ENCODE data around the gene NPPA. TPM values are rescaled to one million over a fixed set of nuclear protein-coding genes. Genes with fewer than 3 reads are reported as not detected.

The NPPA gene
- total and polyA plus RNA-seq, 9 of the 15 experiments (the other 6 are each of a cell fraction or from before 2014, with no cell fraction given), result not detected

Small RNA genes lying within 50 kb of the gene (small RNA-seq; reads per million reads assigned to genes)
- not detected for gene RF02156
- gene RF02157, result not detected
- gene RF02158, result not detected

Other genes with a start within 250 kb of the NPPA start
Only the 7 nearest of the 15 such genes appear.
- 89.3 and 118 TPM in 2 replicates for gene AGTRAP, start 111.6 kb downstream of the NPPA start, total RNA-seq (2014; rRNA removed)
- gene AGTRAP, start 111.6 kb downstream of the NPPA start, total RNA-seq (2014; rRNA removed; fragmentation: Illumina TruSeq; extraction: Trizol), result 15.5 and 26.8 TPM in 2 replicates
- 53.7 and 57.5 TPM in 2 replicates for gene AGTRAP, start 111.6 kb downstream of the NPPA start, total RNA-seq (2015; rRNA removed; fragmentation: Illumina TruSeq; extraction: Trizol)
- gene AGTRAP, start 111.6 kb downstream of the NPPA start, total RNA-seq (2021), result 81.6 and 85.8 TPM in 2 replicates
- gene AGTRAP, start 111.6 kb downstream of the NPPA start, polyA plus RNA-seq (2011; rRNA removed), result 48.5 and 76.2 TPM in 2 replicates
- gene AGTRAP, start 111.6 kb downstream of the NPPA start, polyA plus RNA-seq (2014; fragmentation: Illumina TruSeq; extraction: Trizol), result 81.4 and 99.0 TPM in 2 replicates
- gene AGTRAP, start 111.6 kb downstream of the NPPA start, polyA plus RNA-seq (2014; fragmentation: Nextera tagmentation; extraction: Ambion mirVana), result 10 to 100 TPM; 31.4 to 51.5 TPM
- 105 TPM in 2 replicates for gene AGTRAP, start 111.6 kb downstream of the NPPA start, polyA plus RNA-seq (2014; rRNA removed)
- 0.37 and 0.73 TPM in 2 replicates for gene C1orf167, start 85.6 kb downstream of the NPPA start, total RNA-seq (2014; rRNA removed)
- gene C1orf167, start 85.6 kb downstream of the NPPA start, total RNA-seq (2014; rRNA removed; fragmentation: Illumina TruSeq; extraction: Trizol), result 0.10 and 0.29 TPM in 2 replicates
- gene C1orf167, start 85.6 kb downstream of the NPPA start, total RNA-seq (2015; rRNA removed; fragmentation: Illumina TruSeq; extraction: Trizol), result 0.22 and 0.53 TPM in 2 replicates
- gene C1orf167, start 85.6 kb downstream of the NPPA start, total RNA-seq (2021), result 0.82 and 1.2 TPM in 2 replicates
- gene C1orf167, start 85.6 kb downstream of the NPPA start, polyA plus RNA-seq (2011; rRNA removed), result 0.29 and 0.73 TPM in 2 replicates
- gene C1orf167, start 85.6 kb downstream of the NPPA start, polyA plus RNA-seq (2014; fragmentation: Illumina TruSeq; extraction: Trizol), result 0.29 and 0.31 TPM in 2 replicates
- gene C1orf167, start 85.6 kb downstream of the NPPA start, polyA plus RNA-seq (2014; fragmentation: Nextera tagmentation; extraction: Ambion mirVana), result not detected
- 0.86 and 0.94 TPM in 2 replicates for gene C1orf167, start 85.6 kb downstream of the NPPA start, polyA plus RNA-seq (2014; rRNA removed)
- gene MTHFR, start 41.8 kb downstream of the NPPA start, total RNA-seq (2014; rRNA removed), result 77.9 and 94.5 TPM in 2 replicates
- 45.3 and 45.6 TPM in 2 replicates for gene MTHFR, start 41.8 kb downstream of the NPPA start, total RNA-seq (2014; rRNA removed; fragmentation: Illumina TruSeq; extraction: Trizol)
- gene MTHFR, start 41.8 kb downstream of the NPPA start, total RNA-seq (2015; rRNA removed; fragmentation: Illumina TruSeq; extraction: Trizol), result 65.4 and 66.1 TPM in 2 replicates
- 94.1 and 104 TPM in 2 replicates for gene MTHFR, start 41.8 kb downstream of the NPPA start, total RNA-seq (2021)
- 47.6 and 56.6 TPM in 2 replicates for gene MTHFR, start 41.8 kb downstream of the NPPA start, polyA plus RNA-seq (2011; rRNA removed)
- gene MTHFR, start 41.8 kb downstream of the NPPA start, polyA plus RNA-seq (2014; fragmentation: Illumina TruSeq; extraction: Trizol), result 62.6 and 78.7 TPM in 2 replicates
- 1 to 10 TPM; 5.0 to 5.4 TPM for gene MTHFR, start 41.8 kb downstream of the NPPA start, polyA plus RNA-seq (2014; fragmentation: Nextera tagmentation; extraction: Ambion mirVana)
- gene MTHFR, start 41.8 kb downstream of the NPPA start, polyA plus RNA-seq (2014; rRNA removed), result 57.3 and 72.7 TPM in 2 replicates
- gene CLCN6, start 41.6 kb downstream of the NPPA start, total RNA-seq (2014; rRNA removed), result 10.0 and 10.6 TPM in 2 replicates
- 11.4 TPM in 2 replicates for gene CLCN6, start 41.6 kb downstream of the NPPA start, total RNA-seq (2014; rRNA removed; fragmentation: Illumina TruSeq; extraction: Trizol)
- 13.6 and 13.9 TPM in 2 replicates for gene CLCN6, start 41.6 kb downstream of the NPPA start, total RNA-seq (2015; rRNA removed; fragmentation: Illumina TruSeq; extraction: Trizol)
- gene CLCN6, start 41.6 kb downstream of the NPPA start, total RNA-seq (2021), result 21.8 and 22.5 TPM in 2 replicates
- 13.6 and 22.6 TPM in 2 replicates for gene CLCN6, start 41.6 kb downstream of the NPPA start, polyA plus RNA-seq (2011; rRNA removed)
- 18.3 and 20.9 TPM in 2 replicates for gene CLCN6, start 41.6 kb downstream of the NPPA start, polyA plus RNA-seq (2014; fragmentation: Illumina TruSeq; extraction: Trizol)
- 1 to 10 TPM; 2.0 to 3.1 TPM for gene CLCN6, start 41.6 kb downstream of the NPPA start, polyA plus RNA-seq (2014; fragmentation: Nextera tagmentation; extraction: Ambion mirVana)
- 21.5 and 23.1 TPM in 2 replicates for gene CLCN6, start 41.6 kb downstream of the NPPA start, polyA plus RNA-seq (2014; rRNA removed)
- gene NPPB, start 11.2 kb upstream of the NPPA start, total RNA-seq (2014; rRNA removed), result not detected in 2 replicates
- gene NPPB, start 11.2 kb upstream of the NPPA start, total RNA-seq (2014; rRNA removed; fragmentation: Illumina TruSeq; extraction: Trizol), result not detected in 2 replicates
- gene NPPB, start 11.2 kb upstream of the NPPA start, total RNA-seq (2015; rRNA removed; fragmentation: Illumina TruSeq; extraction: Trizol), result not detected in 2 replicates
- gene NPPB, start 11.2 kb upstream of the NPPA start, total RNA-seq (2021), result not detected in 2 replicates
- gene NPPB, start 11.2 kb upstream of the NPPA start, polyA plus RNA-seq (2011; rRNA removed), result not detected in 2 replicates
- not detected in 2 replicates for gene NPPB, start 11.2 kb upstream of the NPPA start, polyA plus RNA-seq (2014; fragmentation: Illumina TruSeq; extraction: Trizol)
- gene NPPB, start 11.2 kb upstream of the NPPA start, polyA plus RNA-seq (2014; fragmentation: Nextera tagmentation; extraction: Ambion mirVana), result not detected
- not detected in 2 replicates for gene NPPB, start 11.2 kb upstream of the NPPA start, polyA plus RNA-seq (2014; rRNA removed)
- 55.0 and 62.5 TPM in 2 replicates for gene KIAA2013, start 78.6 kb upstream of the NPPA start, total RNA-seq (2014; rRNA removed)
- gene KIAA2013, start 78.6 kb upstream of the NPPA start, total RNA-seq (2014; rRNA removed; fragmentation: Illumina TruSeq; extraction: Trizol), result 10.8 and 12.9 TPM in 2 replicates
- gene KIAA2013, start 78.6 kb upstream of the NPPA start, total RNA-seq (2015; rRNA removed; fragmentation: Illumina TruSeq; extraction: Trizol), result 36.8 TPM in 2 replicates
- 57.1 and 57.6 TPM in 2 replicates for gene KIAA2013, start 78.6 kb upstream of the NPPA start, total RNA-seq (2021)
- gene KIAA2013, start 78.6 kb upstream of the NPPA start, polyA plus RNA-seq (2011; rRNA removed), result 38.8 and 61.3 TPM in 2 replicates
- gene KIAA2013, start 78.6 kb upstream of the NPPA start, polyA plus RNA-seq (2014; fragmentation: Illumina TruSeq; extraction: Trizol), result 21.8 and 34.4 TPM in 2 replicates
- 1 to 10 TPM; 2.2 to 3.0 TPM for gene KIAA2013, start 78.6 kb upstream of the NPPA start, polyA plus RNA-seq (2014; fragmentation: Nextera tagmentation; extraction: Ambion mirVana)
- 50.7 and 56.7 TPM in 2 replicates for gene KIAA2013, start 78.6 kb upstream of the NPPA start, polyA plus RNA-seq (2014; rRNA removed)
- gene PLOD1, start 86.9 kb upstream of the NPPA start, total RNA-seq (2014; rRNA removed), result 58.5 and 81.4 TPM in 2 replicates
- gene PLOD1, start 86.9 kb upstream of the NPPA start, total RNA-seq (2014; rRNA removed; fragmentation: Illumina TruSeq; extraction: Trizol), result 30.7 and 41.6 TPM in 2 replicates
- gene PLOD1, start 86.9 kb upstream of the NPPA start, total RNA-seq (2015; rRNA removed; fragmentation: Illumina TruSeq; extraction: Trizol), result 49.6 and 51.6 TPM in 2 replicates
- gene PLOD1, start 86.9 kb upstream of the NPPA start, total RNA-seq (2021), result 90.8 and 92.9 TPM in 2 replicates
- 80.2 and 156 TPM in 2 replicates for gene PLOD1, start 86.9 kb upstream of the NPPA start, polyA plus RNA-seq (2011; rRNA removed)
- gene PLOD1, start 86.9 kb upstream of the NPPA start, polyA plus RNA-seq (2014; fragmentation: Illumina TruSeq; extraction: Trizol), result 76.9 and 83.7 TPM in 2 replicates
- gene PLOD1, start 86.9 kb upstream of the NPPA start, polyA plus RNA-seq (2014; fragmentation: Nextera tagmentation; extraction: Ambion mirVana), result 10 to 100 TPM; 16.6 to 27.1 TPM
- 52.7 and 70.2 TPM in 2 replicates for gene PLOD1, start 86.9 kb upstream of the NPPA start, polyA plus RNA-seq (2014; rRNA removed)

Measured in K562 (cell line).